LoVo (cell line): ENCODE results near the gene CPEB4.

Experiments used
- DNase-seq: peaks from one replicate; pipeline ENCODE4 v3.0.0-alpha.2; 2016; ENCODE audit warnings: low spot score

Gene CPEB4

GRCh38 chr5:173858670-173859407 lies 29.3 kb upstream of the CPEB4 start:
- no peak for DNase-seq

GRCh38 chr5:173859408-173860159 lies 28.6 kb upstream of the CPEB4 start:
- DNase-seq: no peak

GRCh38 chr5:173862047-173862477 lies 26.1 kb upstream of the CPEB4 start:
- DNase-seq: no peak

- no peak for DNase-seq
Measured at GRCh38 chr5:173863359-173863758, 24.8 kb upstream of the CPEB4 start.

GRCh38 chr5:173864126-173865050 lies 23.8 kb upstream of the CPEB4 start:
- DNase-seq: no peak

- no peak for DNase-seq
Measured at GRCh38 chr5:173866243-173866857, 21.8 kb upstream of the CPEB4 start.

GRCh38 chr5:173866858-173867679 lies 21.1 kb upstream of the CPEB4 start:
- no peak for DNase-seq

- no peak for DNase-seq
Measured at GRCh38 chr5:173868096-173868880, 19.9 kb upstream of the CPEB4 start.

GRCh38 chr5:173869316-173869715 lies 18.8 kb upstream of the CPEB4 start:
- no peak for DNase-seq

GRCh38 chr5:173872957-173873305 lies 15.2 kb upstream of the CPEB4 start:
- no peak for DNase-seq

- DNase-seq: no peak
Measured at GRCh38 chr5:173873306-173873922, 14.7 kb upstream of the CPEB4 start.

- DNase-seq: no peak
Measured at GRCh38 chr5:173875189-173875588, 13.0 kb upstream of the CPEB4 start.

- DNase-seq: no peak
Measured at GRCh38 chr5:173878224-173878967, 9.8 kb upstream of the CPEB4 start.

GRCh38 chr5:173880306-173880985 lies 7.7 kb upstream of the CPEB4 start:
- no peak for DNase-seq

- DNase-seq: no peak
Measured at GRCh38 chr5:173881811-173882575, 6.2 kb upstream of the CPEB4 start.

GRCh38 chr5:173882632-173883031 lies 5.5 kb upstream of the CPEB4 start:
- DNase-seq: peak; percentile 25

GRCh38 chr5:173883347-173883924 lies 4.7 kb upstream of the CPEB4 start:
- DNase-seq: no peak
